Uterus (tissue), 4 donors: ENCODE results near the gene GBA2. TPM values are rescaled to one million over a fixed set of nuclear protein-coding genes. Genes with fewer than 3 reads are reported as not detected.

Experiments used
- DNase-seq, 2 donors: peaks; one replicate each; pipeline ENCODE4 v3.0.0-alpha.2; 2019 to 2020
- H3K27ac ChIP-seq, 2 donors: fragments of 200-600 bp; sonication (generic); 1 replicate in 1 of 2; 2 replicates in 1 of 2; pipeline ENCODE4 v1.5.1; 2016 to 2018
- H3K27me3 ChIP-seq, 2 donors: fragments of 200-600 bp; sonication (generic); one replicate each; pipeline ENCODE4 v1.5.1; 2018 to 2019; ENCODE audit warnings: control low read depth in 1 of 2
- H3K36me3 ChIP-seq, 2 donors: fragments of 200-600 bp; sonication (generic); one replicate each; pipeline ENCODE4 v1.5.1; 2019; ENCODE audit warnings: control low read depth in 1 of 2
- H3K4me1 ChIP-seq, 2 donors: fragments of 200-600 bp; sonication (generic); one replicate each; pipeline ENCODE4 v1.5.1; 2018 to 2019; ENCODE audit warnings: control low read depth in 1 of 2
- H3K4me3 ChIP-seq, 2 donors: fragments of 200-600 bp; sonication (generic); 1 replicate in 1 of 2; 2 replicates in 1 of 2; pipeline ENCODE4 v1.5.1; 2018 to 2019; ENCODE audit warnings: mild to moderate bottlenecking in 1 of 2
- H3K9me3 ChIP-seq, 2 donors: fragments of 200-600 bp; sonication (generic); one replicate each; pipeline ENCODE4 v1.5.1; 2019; ENCODE audit warnings: control low read depth in 1 of 2
- CTCF ChIP-seq, 4 experiments: fragments of 200-600 bp in 2 of 4; fragments of 450-650 bp in 2 of 4; sonication (generic) in 2 of 4; IDR thresholded peaks; one replicate each; pipeline ENCODE4 v1.5.1; 2016 to 2019; ENCODE audit warnings: antibody characterized with exemption in 4 of 4, mild to moderate bottlenecking in 2 of 4, moderate library complexity in 1 of 4
- POLR2A ChIP-seq, 2 donors: fragments of 450-650 bp; IDR thresholded peaks; one replicate each; pipeline ENCODE4 v1.6.1; 2016; ENCODE audit warnings: antibody characterized with exemption in 2 of 2, mild to moderate bottlenecking in 1 of 2, moderate library complexity in 1 of 2
- intact Hi-C: fragments of 100-400 bp; cut with DNase I; formaldehyde crosslinking; loops from one replicate; pipeline ENCODE4 v1.15.1; 2023; ENCODE audit warnings: low total_unique reads
- total RNA-seq, 4 donors: library from RNA; depleted of rRNA in 3 of 4; stranded (reverse); fragments of >200 nt in 3 of 4; gene quantifications; one replicate each; pipeline versions ENCODE4 v1.1.0 to v1.2.4, GENCODE V29; 2014 to 2023
- donor health status: DM: yes; HTN: yes; CAD: no.

Gene GBA2
- total RNA-seq, 4 donors from 2014 or later, result 26.9 to 104 (median 42.1) TPM

DNA sequence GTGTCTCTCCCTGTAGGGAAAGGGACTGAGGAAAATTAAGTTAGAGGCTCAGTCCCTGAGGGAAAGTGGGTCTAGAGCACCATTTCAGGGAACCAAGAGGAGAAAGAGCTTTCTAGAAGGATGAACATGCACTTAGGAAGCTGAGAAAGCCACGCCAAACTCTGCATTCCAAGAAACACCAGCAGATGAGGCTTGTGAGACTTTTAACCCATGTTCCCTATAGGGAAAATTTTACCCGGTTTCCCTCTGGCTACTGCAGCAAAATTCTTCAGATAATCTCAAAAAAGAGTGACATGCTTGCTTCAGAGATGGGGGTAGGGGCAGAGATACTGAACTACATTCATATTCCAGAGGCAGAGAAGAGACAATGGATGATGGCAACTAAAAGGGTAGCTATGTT, 25.6 kb downstream of the GBA2 start:
- no peaks in the 10 kb centered on the region for H3K27me3 ChIP-seq
- H3K36me3 ChIP-seq, result no peaks in the 10 kb centered on the region
- H3K4me1 ChIP-seq, result no peaks in the 10 kb centered on the region
- no peak for DNase-seq
- H3K4me3 ChIP-seq, result no peak overlapping the region
- H3K9me3 ChIP-seq, result no peaks in the 10 kb centered on the region
- no peak overlapping the region for H3K27ac ChIP-seq
- intact Hi-C loops, result no loop called here
- TF ChIP-seq CTCF (IDR thresholded peaks at IDR 0.05) (no peak), POLR2A (IDR thresholded peaks at IDR 0.05) (no peak)

- no peaks in the 10 kb centered on the region for H3K9me3 ChIP-seq
- no peaks in the 10 kb centered on the region for H3K4me1 ChIP-seq
- TF ChIP-seq POLR2A (IDR thresholded peaks at IDR 0.05) (no peak), CTCF (IDR thresholded peaks at IDR 0.05) (no peak)
- DNase-seq, result no peak
- no peak overlapping the region for H3K27ac ChIP-seq
- intact Hi-C loops, result no loop called here
- H3K27me3 ChIP-seq, result no peaks in the 10 kb centered on the region
- H3K4me3 ChIP-seq, result no peak overlapping the region
- H3K36me3 ChIP-seq, result no peaks in the 10 kb centered on the region
These were observed 29.5 kb downstream of the GBA2 start for GRCh38 chr9:35719546-35719945.

DNA sequence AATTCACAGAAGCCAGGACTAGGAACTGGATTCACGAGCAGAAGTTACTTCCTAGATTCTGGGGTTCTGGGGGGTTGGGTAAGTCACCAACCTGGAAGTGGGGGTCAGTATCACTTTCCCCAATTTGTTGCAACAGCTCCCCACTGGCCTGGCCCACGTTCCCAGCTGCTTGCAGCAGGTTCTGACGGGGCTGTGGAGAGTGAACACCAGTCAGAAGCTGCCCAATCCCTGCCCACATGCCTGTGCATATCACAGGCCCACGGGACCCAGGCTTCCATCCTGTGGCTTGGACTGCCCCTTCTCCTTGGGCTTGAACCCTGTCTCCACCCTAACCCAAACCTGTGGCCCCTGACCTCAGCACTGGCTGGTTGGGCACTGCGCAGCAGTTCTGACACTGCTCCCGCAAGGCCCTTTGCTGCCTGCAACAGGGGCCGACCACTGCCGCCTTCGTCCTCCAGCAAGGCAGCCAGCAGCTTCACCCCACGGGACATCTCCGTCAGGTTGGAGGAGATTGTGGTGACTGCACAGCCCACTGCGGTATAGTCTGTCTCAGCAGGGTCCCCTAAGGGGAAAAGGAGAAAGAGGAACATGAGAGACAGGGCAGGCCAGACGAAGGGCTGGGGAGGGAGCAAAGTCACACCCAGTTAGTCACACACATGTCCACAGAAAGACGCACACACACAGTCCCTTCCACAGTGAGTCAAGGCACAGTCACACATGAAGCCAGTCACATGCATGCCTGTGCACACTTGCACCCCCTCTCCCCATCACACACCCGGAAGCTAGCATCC, 30.1 kb downstream of the GBA2 start:
- H3K9me3 ChIP-seq, result no peaks in the 10 kb centered on the region
- H3K4me3 ChIP-seq, result no peak overlapping the region
- intact Hi-C loops, result no loop called here
- no peaks in the 10 kb centered on the region for H3K27me3 ChIP-seq
- H3K27ac ChIP-seq, result no peak overlapping the region
- TF ChIP-seq POLR2A (IDR thresholded peaks at IDR 0.05) (no peak), CTCF (IDR thresholded peaks at IDR 0.05) (no peak)
- no peaks in the 10 kb centered on the region for H3K36me3 ChIP-seq
- no peaks in the 10 kb centered on the region for H3K4me1 ChIP-seq
- no peak for DNase-seq

DNA sequence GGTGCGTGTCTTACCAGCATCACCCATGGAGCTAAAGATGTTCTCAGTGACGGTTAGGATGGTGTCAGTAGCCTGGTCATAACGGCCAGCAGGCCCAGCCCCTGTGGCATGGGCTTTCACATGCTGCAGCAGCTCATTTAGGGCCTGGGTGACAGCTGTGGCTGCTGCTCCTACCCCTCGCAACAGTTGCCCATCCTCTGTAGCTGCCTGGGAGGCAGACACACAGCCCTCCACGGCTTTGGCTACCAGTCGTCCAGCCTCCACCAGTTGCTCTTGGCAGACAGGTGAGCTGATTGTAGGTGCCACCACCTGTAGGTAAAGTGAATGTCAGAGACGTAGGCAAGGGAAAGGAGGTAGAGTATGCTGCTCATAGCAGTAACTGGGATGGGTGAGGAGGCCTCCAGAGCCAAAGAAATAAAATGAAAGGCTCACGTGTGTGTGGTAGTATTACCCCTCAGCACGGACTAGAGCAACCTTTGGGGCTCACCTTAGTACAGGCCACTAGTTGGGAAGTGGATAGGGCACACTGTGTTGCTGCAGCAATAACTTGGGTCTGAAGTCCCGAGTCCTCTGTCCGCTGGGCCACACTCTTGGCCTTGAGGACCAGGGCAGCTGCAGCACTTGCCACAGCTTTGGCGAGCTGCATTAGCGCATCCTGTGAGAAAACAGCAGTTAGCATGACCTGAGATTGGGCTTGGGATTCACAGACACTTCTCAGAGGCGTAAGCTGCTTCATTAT, 31.7 kb downstream of the GBA2 start:
- intact Hi-C loops, result no loop called here
- no peak overlapping the region for H3K4me3 ChIP-seq
- no peaks in the 10 kb centered on the region for H3K4me1 ChIP-seq
- H3K27me3 ChIP-seq, result no peaks in the 10 kb centered on the region
- DNase-seq, result no peak
- H3K27ac ChIP-seq, result no peak overlapping the region
- no peaks in the 10 kb centered on the region for H3K36me3 ChIP-seq
- H3K9me3 ChIP-seq, result no peaks in the 10 kb centered on the region
- TF ChIP-seq POLR2A (IDR thresholded peaks at IDR 0.05) (no peak), CTCF (IDR thresholded peaks at IDR 0.05) (no peak)

DNA sequence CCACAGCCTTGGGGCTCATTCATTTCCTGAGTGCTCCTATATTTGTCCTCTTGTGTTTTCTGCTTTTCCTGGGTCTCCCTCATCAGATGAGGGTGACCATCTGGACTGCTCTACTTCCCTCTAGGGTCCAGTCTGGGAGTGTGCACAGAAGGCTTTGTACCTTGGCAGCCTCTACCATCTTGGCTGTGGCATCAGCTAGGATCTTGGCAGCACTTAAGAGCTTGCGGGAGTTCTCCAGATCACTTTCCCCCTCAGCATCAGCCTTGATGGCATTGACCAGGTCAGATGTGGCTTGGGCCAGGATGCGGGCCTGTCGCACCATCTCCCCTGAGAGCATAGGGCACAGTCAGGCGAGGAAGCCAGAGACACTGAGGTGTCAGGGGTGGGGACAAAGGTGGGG, 32.8 kb downstream of the GBA2 start:
- Histone ChIP-seq H3K9me3 (no peaks in the 10 kb centered on the region), H3K27me3 (no peaks in the 10 kb centered on the region), H3K27ac (no peak overlapping the region), H3K36me3 (no peaks in the 10 kb centered on the region), H3K4me1 (no peaks in the 10 kb centered on the region), H3K4me3 (no peak overlapping the region)
- no peak for TF ChIP-seq CTCF (IDR thresholded peaks at IDR 0.05)
- TF ChIP-seq POLR2A (IDR thresholded peaks at IDR 0.05), result no peak
- DNase-seq, result no peak
- intact Hi-C loops, result no loop called here
